Body of pancreas (tissue), 4 donors: ENCODE data around the gene TNRC6A.
"Not testable (repeated sequence)": the region's sequence is repeated elsewhere in the genome, so short reads cannot be mapped to it uniquely, and the experiment has no call there.

Experiments used
- CTCF ChIP-seq, 7 experiments: fragments of 450-650 bp in 4 of 7; fragments of 200-600 bp in 3 of 7; sonication (generic) in 3 of 7; IDR thresholded peaks; one replicate each; pipeline ENCODE4 v1.5.1; 2016 to 2019; ENCODE audit warnings: antibody characterized with exemption in 7 of 7
- POLR2A ChIP-seq, 3 donors: fragments of 450-650 bp; IDR thresholded peaks; one replicate each; pipeline ENCODE4 v1.6.1; 2016; ENCODE audit warnings: antibody characterized with exemption in 3 of 3, mild to moderate bottlenecking in 2 of 3

- not testable (repeated sequence) for TF ChIP-seq CTCF, POLR2A (IDR thresholded peaks at IDR 0.05)
Measured at GRCh38 chr16:24742610-24743009, 13.2 kb downstream of the TNRC6A start.
